PC-3 (cell line): Measurements from ENCODE around the gene ATP6V1E1.

Experiments used
- EZH2 ChIP-seq: fragments of 300-600 bp; sonication (generic); IDR thresholded peaks from one replicate; pipeline ENCODE4 v1.6.1; 2017; ENCODE audit warnings: antibody characterized with exemption, mild to moderate bottlenecking, low read length; ENCODE audit not compliant: unreplicated experiment
- EZH2phosphoT487 ChIP-seq: fragments of 300-600 bp; sonication (generic); IDR thresholded peaks from 2 replicates; pipeline ENCODE4 v1.6.1; 2018; ENCODE audit warnings: mild to moderate bottlenecking, antibody characterized with exemption, low read length, borderline replicate concordance
- TF ChIP-seq, protein P1 (sequence below): fragments of 300-600 bp; sonication (generic); conservative IDR thresholded peaks from 2 replicates; pipeline ENCODE4 v1.5.1; 2017; ENCODE audit warnings: antibody characterized with exemption, low read depth, mild to moderate bottlenecking, low read length

DNA sequence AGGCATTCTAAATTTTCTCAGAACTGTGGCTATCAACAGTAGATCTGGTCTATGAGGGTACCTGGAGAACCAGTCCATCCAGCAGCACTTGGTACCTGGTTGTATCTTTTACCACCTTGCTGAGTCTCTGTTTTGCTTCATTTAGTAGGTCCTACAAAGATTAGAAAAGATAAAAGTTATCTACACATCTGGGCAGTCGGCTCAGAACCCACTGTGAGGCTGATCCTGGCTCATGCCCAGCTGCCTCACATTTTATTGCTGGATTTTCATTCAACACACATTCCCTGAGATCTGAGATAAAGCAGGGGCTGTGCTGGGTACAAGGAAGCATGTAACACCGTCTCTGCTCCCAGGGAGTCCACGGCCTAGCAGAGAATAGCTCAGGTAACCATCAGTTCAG, 27.5 kb downstream of the ATP6V1E1 start:
- no peak for TF ChIP-seq EZH2
- TF ChIP-seq, protein P1, sequence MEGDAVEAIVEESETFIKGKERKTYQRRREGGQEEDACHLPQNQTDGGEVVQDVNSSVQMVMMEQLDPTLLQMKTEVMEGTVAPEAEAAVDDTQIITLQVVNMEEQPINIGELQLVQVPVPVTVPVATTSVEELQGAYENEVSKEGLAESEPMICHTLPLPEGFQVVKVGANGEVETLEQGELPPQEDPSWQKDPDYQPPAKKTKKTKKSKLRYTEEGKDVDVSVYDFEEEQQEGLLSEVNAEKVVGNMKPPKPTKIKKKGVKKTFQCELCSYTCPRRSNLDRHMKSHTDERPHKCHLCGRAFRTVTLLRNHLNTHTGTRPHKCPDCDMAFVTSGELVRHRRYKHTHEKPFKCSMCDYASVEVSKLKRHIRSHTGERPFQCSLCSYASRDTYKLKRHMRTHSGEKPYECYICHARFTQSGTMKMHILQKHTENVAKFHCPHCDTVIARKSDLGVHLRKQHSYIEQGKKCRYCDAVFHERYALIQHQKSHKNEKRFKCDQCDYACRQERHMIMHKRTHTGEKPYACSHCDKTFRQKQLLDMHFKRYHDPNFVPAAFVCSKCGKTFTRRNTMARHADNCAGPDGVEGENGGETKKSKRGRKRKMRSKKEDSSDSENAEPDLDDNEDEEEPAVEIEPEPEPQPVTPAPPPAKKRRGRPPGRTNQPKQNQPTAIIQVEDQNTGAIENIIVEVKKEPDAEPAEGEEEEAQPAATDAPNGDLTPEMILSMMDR = no peak
- no peak for TF ChIP-seq EZH2phosphoT487
